Suprapubic skin (tissue), 4 donors: Measurements from ENCODE around the gene NKD2.

Experiments used
- POLR2A ChIP-seq, 2 donors: fragments of 450-650 bp; IDR thresholded peaks; one replicate each; pipeline ENCODE4 v1.6.1; 2017; ENCODE audit warnings: antibody characterized with exemption in 2 of 2, mild to moderate bottlenecking in 2 of 2, moderate library complexity in 2 of 2
- POLR2AphosphoS5 ChIP-seq, 3 donors: sonication (generic); formaldehyde crosslinking; IDR thresholded peaks; one replicate each; pipeline ENCODE4 v1.6.1; 2017; ENCODE audit warnings: antibody characterized with exemption in 3 of 3
- TF ChIP-seq, protein P1 (sequence below), 2 donors: fragments of 200-600 bp in 1 of 2; fragments of 450-650 bp in 1 of 2; sonication (generic) in 1 of 2; IDR thresholded peaks; one replicate each; pipeline ENCODE4 v1.5.1; 2016 to 2019; ENCODE audit warnings: antibody characterized with exemption in 2 of 2, mild to moderate bottlenecking in 1 of 2, moderate library complexity in 1 of 2

GRCh38 chr5:1064383-1065142 is 56.0 kb downstream of the NKD2 start:
- no peak for TF ChIP-seq POLR2A (IDR thresholded peaks at IDR 0.05)
- TF ChIP-seq, protein P1, sequence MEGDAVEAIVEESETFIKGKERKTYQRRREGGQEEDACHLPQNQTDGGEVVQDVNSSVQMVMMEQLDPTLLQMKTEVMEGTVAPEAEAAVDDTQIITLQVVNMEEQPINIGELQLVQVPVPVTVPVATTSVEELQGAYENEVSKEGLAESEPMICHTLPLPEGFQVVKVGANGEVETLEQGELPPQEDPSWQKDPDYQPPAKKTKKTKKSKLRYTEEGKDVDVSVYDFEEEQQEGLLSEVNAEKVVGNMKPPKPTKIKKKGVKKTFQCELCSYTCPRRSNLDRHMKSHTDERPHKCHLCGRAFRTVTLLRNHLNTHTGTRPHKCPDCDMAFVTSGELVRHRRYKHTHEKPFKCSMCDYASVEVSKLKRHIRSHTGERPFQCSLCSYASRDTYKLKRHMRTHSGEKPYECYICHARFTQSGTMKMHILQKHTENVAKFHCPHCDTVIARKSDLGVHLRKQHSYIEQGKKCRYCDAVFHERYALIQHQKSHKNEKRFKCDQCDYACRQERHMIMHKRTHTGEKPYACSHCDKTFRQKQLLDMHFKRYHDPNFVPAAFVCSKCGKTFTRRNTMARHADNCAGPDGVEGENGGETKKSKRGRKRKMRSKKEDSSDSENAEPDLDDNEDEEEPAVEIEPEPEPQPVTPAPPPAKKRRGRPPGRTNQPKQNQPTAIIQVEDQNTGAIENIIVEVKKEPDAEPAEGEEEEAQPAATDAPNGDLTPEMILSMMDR (IDR thresholded peaks at IDR 0.05): no peak
- no peak for TF ChIP-seq POLR2AphosphoS5 (IDR thresholded peaks at IDR 0.05)
